GM19351 (cell line): ENCODE measurements around the gene MAP3K15.
"Not testable (repeated sequence)": the region's sequence is repeated elsewhere in the genome, so short reads cannot be mapped to it uniquely, and the experiment has no call there.

ENCODE experiments used
- ATAC-seq: cut with Tn5 transposase; IDR thresholded peaks from one replicate; pipeline ENCODE4 v1.9.1; 2021; ENCODE audit warnings: mild to moderate bottlenecking, moderate library complexity; ENCODE audit not compliant: unreplicated experiment

MAP3K15 gene

DNA sequence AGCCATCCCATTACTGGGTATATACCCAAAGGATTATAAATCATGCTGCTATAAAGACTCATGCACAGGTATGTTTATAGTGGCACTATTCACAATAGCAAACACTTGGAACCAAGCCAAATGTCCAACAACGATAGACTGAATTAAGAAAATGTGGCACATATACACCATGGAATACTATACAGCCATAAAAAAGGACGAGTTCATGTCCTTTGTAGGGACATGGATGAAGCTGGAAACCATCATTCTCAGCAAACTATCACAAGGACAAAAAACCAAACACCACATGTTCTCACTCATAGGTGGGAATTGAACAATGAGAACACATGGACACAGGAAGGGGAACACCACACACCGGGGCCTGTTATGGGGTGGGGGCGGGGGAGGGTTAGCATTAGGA, 92.6 kb downstream of the MAP3K15 start:
- not testable (repeated sequence) for ATAC-seq

DNA sequence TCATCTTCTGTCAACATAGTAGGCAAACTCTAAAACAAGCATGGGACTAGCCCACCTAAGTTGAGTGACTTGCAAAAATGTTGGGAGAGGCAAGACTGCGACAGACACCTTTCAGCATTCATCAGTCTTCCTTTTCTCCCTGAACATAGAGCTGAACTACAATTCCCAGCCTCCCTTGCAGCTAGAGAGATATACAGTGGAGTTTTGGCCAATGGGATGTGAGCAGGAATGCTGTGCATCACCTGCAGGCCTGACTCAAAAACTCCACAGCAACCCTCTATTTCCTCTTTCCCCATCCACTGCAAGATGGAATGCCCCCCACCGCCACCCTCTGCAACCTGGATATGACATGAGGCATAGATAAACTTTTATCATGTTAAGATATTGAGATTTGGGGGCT, 105.0 kb downstream of the MAP3K15 start:
- no peak for ATAC-seq

DNA sequence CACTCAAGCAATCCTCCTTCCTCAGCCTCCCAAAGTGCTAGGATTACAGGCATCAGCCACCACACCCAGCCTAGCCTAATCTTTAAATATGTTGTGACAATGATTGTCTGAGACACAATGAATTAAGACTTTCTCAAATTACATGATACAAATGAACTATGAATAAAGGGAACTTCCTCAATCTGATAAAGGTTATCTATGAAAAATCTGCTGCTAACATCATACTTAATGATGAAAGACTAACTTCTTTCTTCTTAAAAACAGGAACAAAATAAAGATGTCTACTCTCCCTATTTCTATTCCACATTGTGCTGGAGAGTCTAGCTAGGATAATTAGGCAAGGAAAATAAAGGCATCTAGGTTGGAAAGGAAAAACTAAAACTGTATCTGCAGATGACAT, 111.6 kb downstream of the MAP3K15 start:
- no peak for ATAC-seq

DNA sequence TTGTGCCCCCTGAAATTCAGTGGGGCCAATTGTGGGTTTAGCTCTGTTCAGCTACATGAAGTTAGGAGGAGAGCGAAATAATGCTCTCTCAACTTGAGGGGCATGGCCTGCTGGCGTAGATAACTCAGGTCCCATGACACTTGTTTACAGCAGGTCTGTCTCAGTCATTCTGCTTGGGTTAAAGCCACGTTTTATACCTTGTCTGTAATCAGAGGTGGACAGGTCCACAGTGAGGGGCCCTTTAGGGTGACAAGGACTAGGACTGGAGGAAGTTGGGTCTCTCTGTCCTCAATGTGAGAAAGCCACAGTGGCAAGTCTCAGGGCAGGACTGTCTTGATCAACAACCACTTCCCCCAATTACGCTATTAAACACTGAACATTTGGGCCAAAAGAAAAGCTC, 122.6 kb downstream of the MAP3K15 start:
- ATAC-seq, result no peak

DNA sequence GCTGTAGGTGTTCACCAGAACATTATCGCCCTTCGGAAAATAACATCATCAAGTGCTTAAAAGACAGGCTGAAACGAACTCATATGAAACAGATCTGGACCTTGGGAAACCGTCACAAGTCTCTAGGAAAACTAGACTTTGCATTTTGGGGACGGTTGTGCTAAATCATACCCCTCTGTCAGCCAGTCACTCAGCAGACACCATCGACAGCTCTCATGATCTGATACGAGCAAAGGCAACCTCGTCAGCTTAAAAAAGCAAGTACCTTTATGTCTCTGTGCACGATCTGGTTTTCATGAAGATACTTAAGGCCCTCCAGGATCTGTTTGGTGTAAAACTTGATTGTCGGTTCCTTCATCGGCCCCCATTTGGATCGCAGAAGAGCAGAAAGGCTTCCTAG, 123.2 kb downstream of the MAP3K15 start:
- no peak for ATAC-seq

DNA sequence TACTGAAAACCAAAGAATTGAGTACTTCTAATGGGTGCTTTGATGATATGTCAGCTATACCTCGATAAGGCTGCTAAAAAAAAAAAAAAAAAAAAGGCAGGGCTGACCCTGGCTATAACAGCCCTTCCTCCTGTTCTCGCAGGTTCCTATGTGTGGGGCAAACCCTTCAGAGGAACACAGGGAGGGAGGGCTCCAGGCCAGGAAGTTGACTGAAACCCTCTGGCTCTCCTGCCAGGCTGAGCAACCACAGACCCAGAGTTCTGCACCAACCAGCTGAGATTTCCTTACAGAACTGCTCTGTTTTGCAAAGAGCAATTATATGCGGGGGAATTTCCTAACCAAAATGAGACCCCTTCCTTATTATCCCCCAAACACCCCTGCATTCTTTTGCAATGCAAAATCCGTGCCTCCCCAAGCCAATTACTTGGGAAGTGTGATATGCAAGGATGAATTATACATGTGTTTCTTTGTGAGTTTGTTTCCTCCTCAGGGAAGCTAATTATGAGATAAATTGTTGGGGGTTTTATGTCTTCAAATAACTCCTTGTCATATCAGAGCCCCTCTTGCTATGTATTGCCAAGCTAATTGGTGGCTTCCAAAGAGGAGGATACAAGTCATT, 126.0 kb downstream of the MAP3K15 start:
- no peak for ATAC-seq

DNA sequence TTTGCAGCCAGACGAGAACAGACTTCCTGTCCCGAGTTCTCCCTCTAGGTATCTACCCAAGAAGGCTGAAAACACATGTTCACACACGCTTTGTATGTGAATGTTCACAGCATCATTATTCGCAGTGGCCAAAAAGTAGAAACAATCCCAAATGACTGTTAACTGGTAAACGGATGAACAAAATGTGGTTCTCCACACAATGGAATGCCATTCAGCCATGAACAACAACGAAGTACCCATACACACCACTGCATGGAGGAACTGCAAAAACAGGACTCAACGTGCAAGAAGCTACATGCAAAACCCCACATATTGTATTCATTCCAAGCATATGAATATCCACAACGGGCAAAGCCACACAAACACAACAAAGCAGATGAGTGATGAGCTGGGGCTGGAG, 126.6 kb downstream of the MAP3K15 start:
- no peak for ATAC-seq

DNA sequence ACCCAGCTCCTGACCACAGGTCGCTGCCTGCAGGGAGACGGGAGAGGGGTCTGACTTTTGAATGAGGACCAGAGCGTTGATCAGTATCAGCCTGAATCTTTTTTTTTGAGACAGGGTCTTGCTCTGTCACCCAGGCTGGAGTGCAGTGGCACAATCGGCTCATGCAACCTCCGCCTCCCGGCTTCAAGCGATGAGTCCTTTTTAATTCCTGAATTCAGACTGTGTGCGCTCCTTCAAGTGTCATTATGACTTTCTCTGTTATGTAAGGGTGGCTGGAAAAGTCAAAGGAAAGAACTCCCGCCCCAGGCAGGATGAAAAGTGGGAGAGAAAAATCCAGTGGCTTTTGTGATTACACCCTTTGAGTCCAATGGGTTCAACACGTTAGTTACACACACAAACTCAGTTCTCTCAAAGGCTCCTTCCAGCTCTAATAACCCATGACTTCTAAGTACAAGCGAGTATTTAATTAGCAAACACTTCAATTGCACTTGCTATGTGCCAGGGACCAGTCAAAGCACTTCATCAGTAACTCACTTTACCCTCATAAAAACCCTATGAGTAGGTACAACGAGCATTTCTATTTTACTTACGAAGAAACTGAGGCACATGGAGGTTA, 127.1 kb downstream of the MAP3K15 start:
- no peak for ATAC-seq

DNA sequence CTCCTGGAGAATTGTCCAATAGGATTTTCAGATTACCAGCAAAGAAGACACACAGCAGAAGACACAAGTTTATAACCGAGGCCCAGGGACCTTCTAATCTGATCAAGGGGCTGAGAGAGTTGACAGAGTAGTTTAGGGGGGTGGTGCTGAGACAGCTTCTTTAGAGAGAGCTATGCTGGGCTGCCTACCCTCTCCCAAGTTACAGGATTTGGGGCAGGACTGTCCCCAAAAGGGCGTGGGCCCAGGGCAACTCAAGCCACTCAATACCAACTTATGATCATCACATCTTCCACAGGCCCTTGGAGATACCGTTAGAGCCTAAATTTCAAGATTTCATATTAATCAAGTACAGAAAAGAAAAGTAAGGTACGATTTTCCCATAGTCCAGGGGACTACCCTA, 128.6 kb downstream of the MAP3K15 start:
- ATAC-seq, result no peak

DNA sequence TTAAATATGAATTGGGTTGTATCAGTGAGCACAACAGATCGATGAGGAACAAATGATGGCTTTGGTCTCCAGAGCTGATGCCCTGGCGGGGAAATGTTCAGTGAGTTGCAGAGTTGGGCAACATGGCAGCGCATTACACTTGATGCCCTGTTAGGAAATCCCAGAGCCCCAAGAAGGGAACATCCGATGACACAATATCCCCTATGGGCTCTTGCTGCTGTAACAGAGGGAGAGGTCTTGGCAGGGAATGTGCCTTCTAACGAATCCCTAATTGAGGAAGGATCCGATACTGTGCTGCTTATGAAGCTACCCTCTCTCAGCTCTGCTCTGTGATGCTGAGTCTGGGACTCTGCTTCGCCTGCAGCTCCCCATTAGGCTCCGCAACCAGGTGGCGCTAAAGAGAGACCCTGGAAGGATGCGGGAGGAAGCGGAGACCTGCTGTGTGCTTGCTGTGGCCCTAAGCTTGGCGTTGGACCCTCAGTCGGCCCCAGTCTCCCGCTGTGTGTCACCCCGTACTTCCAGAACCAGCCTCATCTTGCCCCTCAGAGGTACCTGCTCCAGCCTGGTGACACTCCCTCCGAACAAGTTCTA, 132.7 kb downstream of the MAP3K15 start:
- ATAC-seq, result peak; percentile 70

DNA sequence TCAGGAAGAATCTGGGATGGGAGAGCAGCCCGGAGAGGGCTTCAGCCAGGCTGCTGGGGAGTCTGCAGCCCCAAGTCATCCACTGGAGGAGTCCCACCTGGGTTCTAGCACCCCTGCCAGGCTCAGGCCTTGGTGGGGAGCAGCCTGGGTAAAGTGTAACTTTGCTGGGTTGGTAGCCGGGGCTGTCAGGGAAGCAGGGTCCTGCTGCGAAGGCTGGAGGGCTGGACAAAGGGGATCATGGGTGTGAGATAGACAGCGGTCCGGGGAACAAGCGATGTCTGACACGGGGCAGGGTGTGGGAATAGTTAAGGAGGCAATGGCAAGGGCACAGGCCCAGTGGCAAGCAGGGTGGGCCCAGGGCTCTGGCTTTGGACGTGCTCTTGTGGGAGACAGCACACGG, 134.0 kb downstream of the MAP3K15 start:
- no peak for ATAC-seq

DNA sequence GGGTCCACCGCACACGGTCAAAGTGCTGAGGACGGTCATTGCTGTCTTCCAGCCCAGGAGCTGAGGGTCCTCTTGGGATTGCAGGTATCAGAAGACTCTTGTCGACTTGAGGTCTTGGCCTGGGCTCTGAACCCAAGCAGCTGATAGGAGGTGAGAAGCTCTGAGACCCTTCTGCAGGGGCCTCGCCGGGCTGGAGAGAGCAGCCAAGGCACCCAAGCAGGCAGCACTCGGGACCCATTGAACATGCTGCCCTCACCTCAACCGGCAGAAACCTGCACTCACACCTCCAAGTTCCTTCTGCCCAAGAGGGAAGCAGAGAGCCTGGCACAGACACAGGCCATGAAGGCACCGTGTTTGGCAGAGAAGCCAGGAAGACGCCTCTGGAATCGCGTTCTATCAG, 137.5 kb downstream of the MAP3K15 start:
- ATAC-seq, result no peak

DNA sequence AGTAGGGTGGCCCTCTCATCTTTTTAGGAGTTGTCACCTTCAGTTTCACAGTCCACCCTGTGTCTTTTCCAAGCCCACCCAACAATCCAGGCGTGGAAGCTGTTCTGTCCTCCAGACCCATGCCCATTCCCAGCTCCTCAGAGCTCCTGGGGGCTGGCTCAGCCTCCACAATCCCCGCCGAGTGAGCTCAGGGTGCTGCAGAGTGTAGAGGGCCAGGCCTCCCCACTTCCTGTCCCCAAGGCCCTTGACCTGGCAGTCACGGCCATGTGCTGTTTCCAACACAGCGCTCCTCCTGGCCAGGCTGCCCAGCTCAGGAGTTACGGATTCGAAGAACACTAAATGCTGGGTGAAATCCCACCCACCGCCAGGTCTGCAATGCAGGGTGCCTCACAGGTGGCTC, 139.8 kb downstream of the MAP3K15 start:
- no peak for ATAC-seq

DNA sequence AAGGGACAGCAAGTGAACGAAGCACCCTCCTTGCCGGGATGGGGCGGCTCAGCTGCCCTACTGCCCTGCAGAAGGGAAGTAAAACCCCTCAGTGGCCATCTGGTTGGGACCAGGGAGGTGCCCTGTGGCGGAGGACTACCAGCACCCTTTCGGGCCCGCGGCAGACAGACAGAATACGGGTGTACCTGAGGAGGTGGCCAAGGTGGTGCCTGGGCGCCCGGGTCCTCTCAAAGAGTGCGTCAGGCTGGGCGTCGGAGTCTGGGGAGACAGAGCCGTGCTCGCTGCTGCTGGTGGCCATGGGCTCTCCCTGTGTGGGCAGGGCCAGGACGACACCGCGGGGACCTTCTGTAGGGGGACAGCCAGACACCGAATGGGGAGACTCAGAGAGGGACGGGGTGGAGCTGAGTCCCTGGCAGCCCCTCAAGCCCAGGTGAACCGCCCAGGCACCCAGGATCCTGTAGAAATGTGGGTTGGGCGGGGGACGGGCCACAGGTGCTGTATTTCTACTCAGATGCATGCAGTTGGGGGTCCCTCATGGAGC, 141.9 kb downstream of the MAP3K15 start:
- ATAC-seq, result no peak

DNA sequence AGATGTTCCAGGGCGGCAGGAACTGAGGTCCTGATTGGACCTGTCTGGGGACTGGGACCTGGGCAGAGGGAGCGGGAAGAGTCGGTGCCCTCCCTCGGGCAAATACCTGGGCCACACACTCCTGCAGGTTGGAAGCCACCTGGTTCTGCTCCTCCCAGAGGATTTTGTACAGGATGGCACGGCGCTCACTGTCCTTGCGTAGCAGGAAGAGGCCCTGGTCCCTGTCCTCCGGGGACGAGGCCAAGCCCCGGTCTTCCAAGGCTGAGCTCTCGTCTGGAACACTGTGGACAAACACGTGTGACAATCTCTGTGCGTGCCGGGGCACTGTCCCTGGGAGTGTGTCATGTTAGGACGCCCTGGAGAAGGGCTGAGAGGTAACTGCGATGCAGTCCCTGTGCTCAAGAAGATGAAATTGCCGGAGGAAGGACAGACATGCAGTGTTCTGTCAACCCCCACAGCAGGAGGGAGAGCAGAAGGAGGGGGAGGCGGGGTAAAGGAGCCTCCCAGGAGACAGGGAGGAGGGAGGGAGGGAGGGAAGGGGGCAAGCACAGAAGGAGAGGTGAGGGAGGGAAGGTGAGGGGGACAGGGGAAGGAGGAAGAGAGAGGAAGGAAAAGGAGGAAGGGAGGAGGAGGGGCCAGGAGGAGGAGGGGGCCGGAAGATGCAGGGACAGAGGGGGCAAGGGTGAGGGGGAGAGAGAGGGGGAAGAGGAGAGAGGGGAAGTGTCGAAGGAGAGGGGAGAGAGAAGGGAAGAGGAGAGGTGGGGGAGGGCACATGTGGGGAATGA, 142.6 kb downstream of the MAP3K15 start:
- peak; percentile 30 for ATAC-seq

DNA sequence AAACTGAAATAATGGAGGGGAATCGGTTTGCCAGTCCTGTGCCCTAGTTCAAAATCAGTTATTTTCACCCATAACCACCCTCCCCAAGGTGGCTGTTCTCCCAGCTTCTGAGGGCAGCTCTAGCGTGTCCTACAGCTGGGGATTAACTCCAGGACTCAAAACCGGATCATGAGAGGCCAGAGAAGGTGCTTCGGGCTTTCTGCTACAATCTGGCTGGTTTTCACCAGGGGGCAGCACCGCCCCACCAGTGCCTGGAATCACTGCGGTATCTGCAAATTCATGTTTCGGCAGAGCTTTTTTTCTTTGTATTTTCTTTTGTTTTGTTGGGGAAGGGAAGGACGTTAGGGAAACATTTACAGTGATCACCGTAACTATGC, 143.2 kb downstream of the MAP3K15 start:
- ATAC-seq, result peak; percentile 82

DNA sequence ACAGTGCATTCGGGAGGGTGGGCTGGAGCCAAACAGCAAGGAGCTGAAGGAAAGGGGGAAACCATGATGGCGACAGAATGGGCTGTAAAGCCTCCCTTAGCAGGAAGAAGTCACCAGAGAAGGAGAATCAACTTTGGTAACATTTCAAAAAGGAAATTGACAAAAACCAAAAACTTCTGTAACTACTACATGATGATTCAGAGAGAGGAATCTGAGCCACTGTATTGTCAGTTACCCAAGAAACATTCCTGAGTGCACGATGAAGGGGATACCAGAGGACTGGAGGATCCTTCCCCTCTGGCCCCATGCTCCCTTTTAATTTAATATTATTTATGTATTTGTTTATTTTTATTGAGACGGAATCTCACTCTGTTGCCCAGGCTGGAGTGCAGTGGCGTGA, 145.2 kb downstream of the MAP3K15 start:
- ATAC-seq, result no peak

DNA sequence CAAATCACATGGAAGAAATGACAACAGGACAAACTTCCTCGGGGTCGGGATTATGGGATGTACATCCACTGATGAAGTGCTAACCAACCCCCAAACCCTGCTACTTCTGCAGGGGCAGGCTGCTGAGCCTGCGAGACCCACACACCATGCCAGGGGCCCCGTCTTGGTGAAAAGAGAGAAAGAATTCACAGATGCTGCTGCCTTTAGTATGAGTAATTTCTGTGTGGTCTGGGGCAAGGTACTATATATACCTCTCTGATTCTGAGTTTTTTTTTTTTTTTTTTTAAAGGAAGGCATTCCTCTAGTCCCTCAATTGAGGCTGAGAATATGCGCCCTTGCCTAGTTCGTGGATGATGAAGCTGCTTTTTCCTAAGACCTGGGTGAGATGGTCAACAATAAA, 146.7 kb downstream of the MAP3K15 start:
- no peak for ATAC-seq

DNA sequence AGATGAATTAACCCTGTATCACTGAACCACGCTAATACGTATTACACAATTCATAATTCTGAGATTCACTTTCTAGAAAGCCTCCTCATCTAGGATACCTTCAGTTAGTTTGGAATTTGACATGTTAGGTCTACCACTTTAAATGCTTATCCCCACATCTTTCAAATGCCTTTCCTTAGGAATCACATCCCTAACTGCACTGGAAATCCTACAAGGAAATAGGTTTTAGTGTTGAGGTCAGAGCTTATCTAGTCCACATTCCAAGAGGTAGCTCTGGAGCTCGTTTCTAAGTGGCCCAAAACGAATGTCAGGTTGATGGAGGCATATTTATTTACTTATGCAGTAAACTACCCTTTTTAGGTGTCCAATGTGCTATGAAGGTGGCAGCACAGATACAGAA, 153.6 kb downstream of the MAP3K15 start:
- no peak for ATAC-seq

DNA sequence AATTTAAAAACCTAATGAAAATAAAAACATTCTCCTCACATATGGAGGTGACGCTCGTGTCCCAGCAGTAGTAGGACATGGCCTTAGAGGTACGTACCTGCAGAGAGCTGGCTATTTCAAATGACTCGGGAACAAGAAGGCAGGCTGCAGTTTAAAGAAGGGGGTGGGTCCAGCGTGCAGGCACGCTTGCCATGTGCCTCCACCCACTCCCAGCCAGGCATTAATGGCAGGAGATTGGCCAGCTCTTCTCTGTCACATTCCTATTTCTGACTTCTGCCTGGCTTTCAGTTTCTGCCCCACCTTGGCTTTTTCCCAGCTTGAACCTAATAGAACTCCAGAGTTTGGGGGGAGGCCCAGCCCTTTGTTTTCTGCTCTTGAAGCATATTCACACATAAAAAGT, 154.4 kb downstream of the MAP3K15 start:
- ATAC-seq, result no peak

DNA sequence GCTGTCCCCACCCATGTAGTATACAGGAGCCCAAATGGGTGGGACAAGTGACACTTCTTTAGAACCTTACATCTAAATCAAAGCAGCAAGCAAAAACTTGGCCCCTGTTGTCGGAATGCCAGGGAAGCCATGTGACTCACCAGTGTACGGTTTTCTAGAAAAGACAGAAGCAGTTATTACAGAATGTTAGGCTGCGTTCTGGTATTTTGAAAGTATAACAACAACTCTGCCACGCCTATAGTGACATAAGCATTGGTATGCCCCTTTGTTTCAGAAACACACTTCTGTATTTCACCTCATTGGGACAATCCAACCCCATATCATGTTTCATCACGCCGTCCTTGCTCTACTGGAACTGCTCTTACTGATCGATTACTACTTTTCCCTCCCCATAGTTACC, 156.8 kb downstream of the MAP3K15 start:
- no peak for ATAC-seq

DNA sequence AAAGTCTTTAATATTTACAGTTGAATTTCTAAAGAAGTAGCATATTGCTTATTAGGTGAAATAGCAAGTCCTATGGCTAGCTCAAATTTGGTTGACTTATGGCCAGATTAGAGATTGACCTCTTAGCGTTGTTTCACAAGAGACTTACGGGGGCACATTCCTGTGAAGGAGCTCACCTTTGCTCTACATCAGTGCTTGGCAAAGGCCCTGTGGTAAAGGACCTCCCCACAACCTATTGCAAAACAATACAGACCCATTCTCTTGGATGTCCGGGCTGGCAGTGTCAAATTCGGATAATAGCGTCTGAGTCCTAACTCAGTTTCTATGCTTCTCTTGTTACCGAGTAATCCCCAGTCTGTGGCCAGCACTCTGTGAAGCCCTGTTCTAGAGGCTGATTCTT, 160.7 kb downstream of the MAP3K15 start:
- ATAC-seq, result no peak
